GM12891 (cell line): ENCODE data around the gene CYB5R4.
"Not testable (repeated sequence)": the region's sequence is repeated elsewhere in the genome, so short reads cannot be mapped to it uniquely, and the experiment has no call there.

ENCODE experiments used
- DNase-seq: peaks from one replicate; pipeline ENCODE4 v3.0.0; 2011; ENCODE audit warnings: low spot score; ENCODE audit not compliant: insufficient read length
- FAIRE-seq: peaks from 2 replicates; lab custom pipeline; 2011; peaks lifted over from hg19 to GRCh38; lab: Jason Lieb, UNC
- PAX5 ChIP-seq: IDR thresholded peaks from 2 replicates; pipeline ENCODE4 v1.6.1; 2011; ENCODE audit warnings: low read length, moderate library complexity, mild to moderate bottlenecking; ENCODE audit not compliant: insufficient read depth, severe bottlenecking
- POLR2A ChIP-seq: IDR thresholded peaks from 2 replicates; pipeline ENCODE4 v1.6.1; 2011; ENCODE audit warnings: low read depth, low read length, control low read depth
- POLR2AphosphoS5 ChIP-seq: IDR thresholded peaks from 2 replicates; pipeline ENCODE4 v1.6.1; 2011; ENCODE audit warnings: low read depth, low read length, control low read depth
- POU2F2 ChIP-seq: IDR thresholded peaks from 2 replicates; pipeline ENCODE4 v1.6.1; 2011; ENCODE audit warnings: low read depth, mild to moderate bottlenecking, control low read depth, low read length, moderate library complexity
- SPI1 ChIP-seq: IDR thresholded peaks from 2 replicates; pipeline ENCODE4 v1.6.1; 2011; ENCODE audit warnings: low read depth, low read length, control low read depth
- TAF1 ChIP-seq: IDR thresholded peaks from 2 replicates; pipeline ENCODE4 v1.6.1; 2011; ENCODE audit warnings: low read depth, low read length, control low read depth

Gene CYB5R4

DNA sequence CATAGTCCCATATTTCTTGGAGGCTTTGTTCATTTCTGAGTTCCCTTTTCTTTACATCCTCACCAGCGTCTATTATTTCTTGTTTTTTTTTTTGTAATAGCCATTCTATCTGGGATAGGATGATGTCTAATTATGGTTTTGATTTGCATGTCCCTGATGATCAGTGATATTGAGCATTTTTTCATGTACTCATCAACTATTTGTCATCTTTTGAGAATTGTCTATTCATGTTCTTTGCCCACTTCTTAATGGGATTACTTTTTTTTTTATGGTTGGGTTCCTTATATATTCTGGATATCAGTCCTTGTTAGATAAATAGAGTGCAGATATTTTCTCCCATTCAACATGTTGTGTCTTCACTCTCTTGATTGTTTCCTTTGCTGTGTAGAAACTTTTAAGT is 42.1 kb downstream of the CYB5R4 start:
- DNase-seq (no peak), FAIRE-seq (no peak)
- TF ChIP-seq PAX5 = no peak
- TF ChIP-seq SPI1 = no peak
- TF ChIP-seq TAF1 = no peak
- TF ChIP-seq POLR2A = no peak
- no peak for TF ChIP-seq POLR2AphosphoS5
- no peak for TF ChIP-seq POU2F2

DNA sequence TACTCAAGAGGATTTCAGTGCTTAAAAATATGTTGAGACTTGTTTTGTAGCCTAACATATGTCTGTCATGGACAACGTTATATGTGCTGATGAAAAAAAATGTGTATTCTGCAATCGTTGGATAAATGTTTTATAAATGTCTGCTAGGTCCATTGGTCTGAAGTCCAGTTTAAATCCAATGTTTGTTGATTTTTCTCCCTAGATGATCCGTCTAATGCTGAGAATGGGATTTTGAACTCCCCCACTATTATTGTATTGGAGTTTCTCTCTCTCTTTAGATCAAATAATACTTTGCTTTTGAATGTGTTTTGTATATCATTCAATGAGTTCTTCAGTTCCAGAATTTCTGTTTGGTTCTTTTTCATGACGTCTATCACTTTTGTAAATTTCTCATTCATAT is 44.9 kb downstream of the CYB5R4 start:
- FAIRE-seq (no peak), DNase-seq (no peak)
- no peak for TF ChIP-seq PAX5
- TF ChIP-seq POLR2AphosphoS5 = no peak
- no peak for TF ChIP-seq TAF1
- no peak for TF ChIP-seq POLR2A
- TF ChIP-seq SPI1 = no peak
- TF ChIP-seq POU2F2 = no peak

- no peak for DNase-seq
- TF ChIP-seq POLR2AphosphoS5 = no peak
- no peak for TF ChIP-seq TAF1
- TF ChIP-seq POU2F2 = no peak
- no peak for TF ChIP-seq SPI1
- TF ChIP-seq POLR2A = no peak
- no peak for TF ChIP-seq PAX5
- no peak for FAIRE-seq
These were observed 46.2 kb downstream of the CYB5R4 start for GRCh38 chr6:83905648-83906047.

DNA sequence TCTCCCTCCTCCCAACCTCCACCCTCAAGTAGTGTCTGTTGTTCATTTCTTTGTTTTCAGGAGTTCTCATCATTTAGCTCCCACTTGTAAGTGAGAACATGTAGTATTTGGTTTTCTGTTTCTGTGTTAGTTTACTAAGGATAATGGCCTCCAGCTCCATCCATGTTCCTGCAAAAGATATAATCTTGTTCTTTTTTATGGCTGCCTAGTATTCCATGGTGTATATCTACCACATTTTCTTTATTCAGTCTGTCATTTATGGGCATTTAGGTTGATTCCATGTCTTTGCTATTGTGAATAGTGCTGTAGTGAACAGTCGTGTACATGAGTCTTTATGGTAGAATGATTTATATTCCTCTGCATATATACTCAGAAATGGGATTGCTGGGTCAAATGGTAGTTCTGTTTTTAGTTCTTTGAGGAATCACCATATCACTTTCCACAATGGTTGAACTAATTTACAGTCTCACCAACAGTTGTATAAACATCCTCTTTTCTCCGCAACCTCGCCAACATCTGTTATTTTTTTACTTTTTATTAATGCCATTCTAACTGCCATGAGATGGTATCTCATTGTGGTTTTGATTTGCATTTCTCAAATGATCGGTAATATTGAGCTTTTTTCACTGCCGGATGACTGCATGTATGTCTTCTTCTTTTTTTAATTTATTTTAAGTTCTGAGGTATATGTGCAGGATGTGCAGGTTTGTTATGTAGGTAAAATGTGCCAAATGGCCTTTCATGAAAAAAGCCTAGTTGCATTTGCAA is 48.3 kb downstream of the CYB5R4 start:
- not testable (repeated sequence) for FAIRE-seq, DNase-seq

DNA sequence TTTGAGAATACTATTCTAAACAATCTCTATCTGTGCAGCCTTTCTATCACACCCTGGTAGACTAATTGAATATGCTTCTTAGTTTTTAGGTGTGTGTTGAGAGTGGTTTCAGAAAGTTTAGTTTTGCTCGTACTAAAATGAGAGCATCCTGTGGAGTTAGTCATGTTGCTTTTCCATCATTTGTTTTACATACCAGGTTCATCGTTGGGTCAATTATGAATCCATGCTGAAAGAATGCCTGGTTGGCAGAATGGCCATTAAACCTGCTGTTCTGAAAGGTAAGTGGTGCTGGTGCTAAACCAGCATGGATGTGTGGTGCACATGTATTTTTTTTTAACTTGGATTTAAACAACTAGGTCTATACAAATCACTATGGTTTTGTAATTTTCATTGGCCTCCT is 49.3 kb downstream of the CYB5R4 start:
- TF ChIP-seq PAX5 (no peak), POU2F2 (no peak), TAF1 (no peak), POLR2AphosphoS5 (no peak), SPI1 (no peak), POLR2A (no peak)
- FAIRE-seq (no peak), DNase-seq (no peak)

GRCh38 chr6:83911278-83911677 is 51.8 kb downstream of the CYB5R4 start:
- no peak for TF ChIP-seq TAF1
- FAIRE-seq (no peak), DNase-seq (no peak)

DNA sequence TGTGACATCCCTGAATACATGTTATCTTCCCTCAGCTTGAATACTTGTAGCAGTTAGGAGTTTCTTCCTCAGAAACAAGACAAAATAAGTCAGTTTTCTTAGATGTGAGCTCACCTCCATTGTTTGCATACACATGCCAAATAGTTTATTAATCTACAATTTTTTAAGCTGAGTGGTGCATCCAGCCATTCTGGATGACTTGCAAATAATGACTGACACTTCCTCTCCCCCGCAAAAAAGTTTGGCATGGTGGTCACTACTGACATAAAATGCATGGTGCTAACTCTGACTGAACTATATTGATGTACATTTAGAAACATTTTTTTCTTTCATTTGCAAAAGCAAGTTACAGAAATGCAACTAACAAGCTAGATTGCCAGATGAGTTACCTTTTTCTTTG is 55.5 kb downstream of the CYB5R4 start:
- no peak for FAIRE-seq
- TF ChIP-seq TAF1 (no peak), POLR2AphosphoS5 (no peak), POLR2A (no peak), SPI1 (no peak), POU2F2 (no peak), PAX5 (no peak)
- DNase-seq = no peak

DNA sequence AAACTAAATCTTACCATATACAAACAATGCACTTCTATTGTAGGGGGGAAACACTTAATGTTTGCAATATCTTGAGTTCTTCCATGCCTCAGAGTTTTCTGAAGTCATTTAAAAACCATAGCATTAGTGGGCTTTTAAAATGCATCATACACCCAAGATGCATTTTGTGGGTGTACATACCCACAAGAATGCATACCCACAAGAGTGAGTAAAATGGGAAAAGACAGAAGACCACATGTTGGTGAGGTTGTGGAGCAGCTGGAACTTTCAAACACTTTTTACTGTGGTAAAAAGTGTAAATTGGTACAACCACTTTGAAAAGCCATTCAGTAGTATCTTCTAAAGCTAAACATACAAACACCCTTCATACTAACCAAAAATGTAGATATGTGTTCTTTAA is 57.5 kb downstream of the CYB5R4 start:
- no peak for TF ChIP-seq POU2F2
- TF ChIP-seq POLR2A = no peak
- no peak for TF ChIP-seq PAX5
- TF ChIP-seq POLR2AphosphoS5 = no peak
- TF ChIP-seq TAF1 = no peak
- no peak for TF ChIP-seq SPI1
- no peak for DNase-seq
- FAIRE-seq = no peak

GRCh38 chr6:83920017-83920416 is 60.5 kb downstream of the CYB5R4 start:
- no peak for TF ChIP-seq POLR2A
- no peak for TF ChIP-seq POU2F2
- no peak for TF ChIP-seq TAF1
- TF ChIP-seq PAX5 = no peak
- TF ChIP-seq SPI1 = no peak
- TF ChIP-seq POLR2AphosphoS5 = no peak
- FAIRE-seq = no peak
- DNase-seq = no peak

GRCh38 chr6:83921315-83921714 is 61.8 kb downstream of the CYB5R4 start:
- DNase-seq (no peak), FAIRE-seq (no peak)
- TF ChIP-seq POLR2A = no peak
- no peak for TF ChIP-seq PAX5
- TF ChIP-seq POU2F2 = no peak
- no peak for TF ChIP-seq POLR2AphosphoS5
- no peak for TF ChIP-seq TAF1
- TF ChIP-seq SPI1 = no peak

DNA sequence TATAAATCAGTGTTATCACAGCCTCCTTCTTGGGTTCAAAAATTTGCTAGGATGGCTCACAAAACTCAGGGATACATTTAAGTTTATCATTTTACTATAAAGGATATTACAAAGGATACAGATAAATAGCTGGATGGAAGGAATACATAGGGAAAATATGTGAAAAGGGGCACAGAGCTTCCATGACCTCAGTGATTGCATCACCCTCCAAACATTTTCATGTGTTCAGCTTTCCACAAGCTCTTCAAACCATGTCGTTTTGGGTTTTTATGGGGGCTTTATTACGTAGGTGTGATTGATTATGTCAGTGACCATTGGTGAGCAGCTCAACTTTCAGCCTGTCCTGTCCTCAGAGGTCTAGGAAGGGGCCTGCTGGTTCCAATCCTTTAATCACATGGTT is 68.0 kb downstream of the CYB5R4 start:
- FAIRE-seq = no peak
- DNase-seq = no peak
- no peak for TF ChIP-seq TAF1
- TF ChIP-seq POLR2AphosphoS5 = no peak
- TF ChIP-seq POU2F2 = no peak
- no peak for TF ChIP-seq PAX5
